ENCODE results near the gene CBR1. TPM values are rescaled to one million over a fixed set of nuclear protein-coding genes. Genes with fewer than 3 reads are reported as not detected.
"Not testable (repeated sequence)": the region's sequence is repeated elsewhere in the genome, so short reads cannot be mapped to it uniquely, and the experiment has no call there.

Gene CBR1
- total RNA-seq, 1 donor from 2014 or later, result 62.2 TPM

DNA sequence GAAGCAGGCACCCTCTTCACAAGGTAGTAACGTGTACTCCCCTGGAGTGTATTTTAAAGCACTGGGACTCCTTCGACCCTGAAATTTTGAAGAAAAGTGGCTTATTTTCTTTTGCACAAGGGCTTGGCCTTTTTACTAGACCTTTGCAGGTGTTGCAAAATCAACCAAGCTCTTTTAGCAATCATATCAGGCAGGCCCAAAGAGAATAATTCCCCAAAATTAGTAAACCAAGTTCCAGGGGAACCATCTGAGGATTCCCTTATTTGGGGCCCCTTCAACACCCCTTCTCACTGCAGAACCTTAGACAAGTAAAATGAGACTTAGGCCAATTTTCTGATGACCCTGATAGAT is 28.3 kb downstream of the CBR1 start:
- Mint-ChIP-seq H3K27me3 (ENCODE audit: low read depth) (no peaks in the 10 kb centered on the region), H3K4me1 (ENCODE audit: low read depth) (peaks cover 5% of the 10 kb centered on the region), H3K9me3 (peaks cover 13% of the 10 kb centered on the region), H3K27ac (no peak overlapping the region), H3K36me3 (ENCODE audit: low read depth) (peaks cover 6% of the 10 kb centered on the region), H3K4me3 (ENCODE audit: low read depth) (no peak overlapping the region)
- no peak for DNase-seq (ENCODE audit: low spot score)
- intact Hi-C loops (cut with micrococcal nuclease), result no loop called here

DNA sequence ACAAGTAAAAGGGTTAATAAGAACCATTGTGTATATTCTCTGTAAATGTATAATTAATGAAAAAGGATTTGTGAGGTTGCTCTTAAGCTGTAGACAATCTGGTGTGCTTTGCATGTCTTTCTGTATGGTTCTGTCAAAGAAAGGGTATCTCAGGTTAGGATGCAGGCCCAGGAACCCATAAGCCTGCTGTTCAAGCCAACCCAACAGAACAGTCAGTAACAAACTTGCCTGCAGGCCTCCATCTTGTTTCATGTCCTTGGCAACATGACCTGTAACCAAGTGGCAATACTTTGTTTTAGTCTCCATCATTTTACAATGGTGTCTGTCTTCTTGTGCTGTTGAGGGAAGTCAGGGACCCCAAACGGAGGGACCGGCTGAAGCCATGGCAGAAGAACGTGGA is 29.2 kb downstream of the CBR1 start:
- intact Hi-C loops (cut with micrococcal nuclease), result no loop called here
- H3K4me3 Mint-ChIP-seq (ENCODE audit: low read depth), result no peak overlapping the region
- peaks cover 5% of the 10 kb centered on the region for H3K4me1 Mint-ChIP-seq (ENCODE audit: low read depth)
- H3K27ac Mint-ChIP-seq, result no peak overlapping the region
- no peaks in the 10 kb centered on the region for H3K36me3 Mint-ChIP-seq (ENCODE audit: low read depth)
- peaks cover 5% of the 10 kb centered on the region for H3K9me3 Mint-ChIP-seq
- peaks cover 2% of the 10 kb centered on the region for H3K27me3 Mint-ChIP-seq (ENCODE audit: low read depth)
- DNase-seq (ENCODE audit: low spot score), result no peak

DNA sequence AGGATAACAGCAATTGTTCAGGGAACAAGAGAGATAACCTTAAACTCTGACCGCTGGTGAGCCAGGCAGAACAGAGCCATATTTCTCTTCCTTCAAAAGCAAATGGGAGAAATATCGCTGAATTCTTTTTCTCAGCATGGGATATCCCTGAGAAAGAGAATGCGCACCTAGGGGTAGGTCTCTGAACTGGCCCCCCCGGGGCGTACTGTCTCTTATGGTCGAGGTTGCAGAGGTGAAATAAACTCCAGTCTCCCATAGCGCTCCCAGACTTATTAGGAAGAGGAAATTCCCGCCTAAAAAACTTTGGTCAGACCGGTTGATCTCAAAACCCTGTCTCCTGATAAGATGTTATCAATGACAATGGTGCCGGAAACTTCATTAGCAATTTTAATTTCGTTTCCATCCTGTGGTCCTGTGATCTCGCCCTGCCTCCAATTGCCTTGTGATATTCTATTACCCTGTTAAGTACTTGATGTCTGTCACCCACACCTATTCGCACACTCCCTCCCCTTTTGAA is 29.9 kb downstream of the CBR1 start:
- H3K9me3 Mint-ChIP-seq; H3K36me3 Mint-ChIP-seq (ENCODE audit: low read depth): not testable (repeated sequence)

DNA sequence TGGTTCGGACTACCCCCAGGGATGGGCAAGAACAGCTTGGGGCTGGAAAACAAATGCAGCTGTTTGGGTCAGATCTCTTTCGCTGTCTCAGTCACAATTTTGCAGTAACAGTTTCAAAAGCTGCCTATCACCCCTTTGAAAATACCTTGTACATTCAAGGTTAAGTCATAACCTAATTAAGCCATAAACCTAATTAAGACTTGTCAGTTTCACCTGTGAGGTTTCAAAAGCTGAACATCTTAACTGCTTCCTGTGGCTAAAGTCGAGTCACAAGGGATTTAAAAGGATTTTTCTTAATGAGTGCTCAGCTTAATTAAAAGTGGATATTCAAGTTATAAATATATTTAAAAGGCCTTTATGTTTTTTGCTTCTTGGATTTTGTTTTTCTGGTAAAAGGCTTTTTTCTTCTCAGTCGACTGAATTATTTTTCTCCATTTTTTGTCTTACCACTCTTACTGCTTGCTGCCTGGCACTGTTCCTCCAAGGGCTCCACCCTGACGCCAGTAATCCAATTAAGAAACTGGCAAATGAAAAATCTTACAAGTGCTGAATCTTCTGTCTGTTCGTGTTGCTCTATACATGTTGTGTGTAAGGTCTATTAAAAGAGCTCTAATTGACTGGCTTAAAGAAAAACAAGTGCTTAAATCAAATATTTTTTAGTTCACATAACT is 31.3 kb downstream of the CBR1 start:
- H3K4me1 Mint-ChIP-seq (ENCODE audit: low read depth), result peaks cover 11% of the 10 kb centered on the region
- no peaks in the 10 kb centered on the region for H3K9me3 Mint-ChIP-seq
- intact Hi-C loops (cut with micrococcal nuclease), result no loop called here
- no peaks in the 10 kb centered on the region for H3K36me3 Mint-ChIP-seq (ENCODE audit: low read depth)
- H3K4me3 Mint-ChIP-seq (ENCODE audit: low read depth), result no peak overlapping the region
- no peak for DNase-seq (ENCODE audit: low spot score)
- no peak overlapping the region for H3K27ac Mint-ChIP-seq
- peaks cover 17% of the 10 kb centered on the region for H3K27me3 Mint-ChIP-seq (ENCODE audit: low read depth)

More for the DNA sequence above, 29.9 kb downstream of the CBR1 start:
- H3K27me3 Mint-ChIP-seq (ENCODE audit: low read depth); intact Hi-C loops (cut with micrococcal nuclease); H3K4me1 Mint-ChIP-seq (ENCODE audit: low read depth); H3K4me3 Mint-ChIP-seq (ENCODE audit: low read depth); DNase-seq (ENCODE audit: low spot score); H3K27ac Mint-ChIP-seq: not testable (repeated sequence)

DNA sequence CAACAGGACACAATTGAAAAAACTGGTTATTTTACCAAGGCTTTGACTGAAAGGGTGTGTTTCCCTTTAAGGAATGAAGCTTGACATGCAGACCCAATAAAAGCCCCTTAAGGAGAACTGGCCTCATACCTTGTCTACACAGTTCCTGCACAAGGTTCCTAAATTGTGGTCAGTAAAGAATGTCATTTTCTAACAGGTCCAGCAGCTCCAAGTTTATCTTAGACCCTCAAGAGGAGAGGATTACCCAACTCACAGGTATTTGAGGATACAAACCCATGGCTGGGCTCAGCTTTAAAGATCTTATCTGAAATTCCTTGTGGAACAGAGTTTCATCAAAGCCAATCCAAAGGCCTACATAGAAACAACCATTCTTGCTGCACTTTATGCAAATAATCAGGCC is 33.6 kb downstream of the CBR1 start:
- H3K27ac Mint-ChIP-seq, result no peak overlapping the region
- H3K4me3 Mint-ChIP-seq (ENCODE audit: low read depth), result no peak overlapping the region
- intact Hi-C loops (cut with micrococcal nuclease), result no loop called here
- no peak for DNase-seq (ENCODE audit: low spot score)
- no peaks in the 10 kb centered on the region for H3K36me3 Mint-ChIP-seq (ENCODE audit: low read depth)
- no peaks in the 10 kb centered on the region for H3K9me3 Mint-ChIP-seq
- peaks cover 11% of the 10 kb centered on the region for H3K4me1 Mint-ChIP-seq (ENCODE audit: low read depth)
- peaks cover 36% of the 10 kb centered on the region for H3K27me3 Mint-ChIP-seq (ENCODE audit: low read depth)

DNA sequence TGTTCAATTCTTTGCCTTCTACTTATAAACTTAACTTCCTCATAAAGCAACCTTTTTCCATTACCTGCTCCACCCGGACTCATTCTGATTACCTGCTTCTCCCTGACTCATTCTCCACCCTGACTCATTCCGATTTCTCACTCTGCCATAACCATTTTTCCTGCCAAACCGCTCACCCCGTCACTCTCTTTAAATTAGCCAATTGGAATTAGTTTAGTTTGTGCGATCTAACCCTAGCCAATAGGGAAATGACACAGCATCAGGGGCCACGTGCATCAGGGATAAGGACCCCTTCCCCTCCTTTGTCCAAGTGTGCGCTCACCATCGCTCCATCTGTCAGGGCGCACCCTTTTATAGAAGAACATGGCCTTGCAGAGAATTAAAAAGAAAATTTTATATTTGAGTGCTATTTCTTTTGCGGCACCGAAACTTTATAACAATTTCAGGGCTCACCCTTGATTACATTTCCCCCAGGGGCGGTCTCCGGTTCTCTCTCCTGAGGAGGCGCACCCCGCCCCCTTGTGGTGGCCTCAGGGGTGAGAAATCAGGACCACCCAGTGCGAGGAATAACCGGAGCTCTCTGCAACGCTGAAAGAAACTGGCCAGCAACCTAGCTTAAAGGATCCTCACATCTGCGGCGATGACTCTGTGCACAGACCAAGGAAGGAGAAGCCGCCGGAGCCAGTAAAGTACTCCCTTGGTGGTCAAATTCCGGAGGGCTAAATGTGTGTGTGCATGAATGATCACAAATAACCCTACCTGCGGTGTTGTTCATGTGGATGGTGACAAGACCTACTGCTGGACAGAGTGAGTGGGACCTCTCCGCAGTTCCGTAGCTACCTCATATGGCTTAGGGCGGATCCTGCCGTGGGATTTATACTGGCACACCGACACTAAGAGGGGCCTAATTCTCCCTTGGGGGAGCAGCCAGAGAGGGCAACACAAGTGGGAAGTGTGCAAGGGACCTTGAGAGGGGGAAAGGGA is 34.8 kb downstream of the CBR1 start:
- peaks cover 11% of the 10 kb centered on the region for H3K4me1 Mint-ChIP-seq (ENCODE audit: low read depth)
- no peaks in the 10 kb centered on the region for H3K9me3 Mint-ChIP-seq
- H3K4me3 Mint-ChIP-seq (ENCODE audit: low read depth), result peak overlapping the region; percentile 67
- intact Hi-C loops (cut with micrococcal nuclease), result loop anchor here (1.0 kb wide), 1 partner anchor 39 kb away; no protein-coding TSS in a partner anchor
- H3K36me3 Mint-ChIP-seq (ENCODE audit: low read depth), result no peaks in the 10 kb centered on the region
- H3K27me3 Mint-ChIP-seq (ENCODE audit: low read depth), result peaks cover 36% of the 10 kb centered on the region
- peak overlapping the region; percentile 54 for H3K27ac Mint-ChIP-seq
- DNase-seq (ENCODE audit: low spot score), result no peak

DNA sequence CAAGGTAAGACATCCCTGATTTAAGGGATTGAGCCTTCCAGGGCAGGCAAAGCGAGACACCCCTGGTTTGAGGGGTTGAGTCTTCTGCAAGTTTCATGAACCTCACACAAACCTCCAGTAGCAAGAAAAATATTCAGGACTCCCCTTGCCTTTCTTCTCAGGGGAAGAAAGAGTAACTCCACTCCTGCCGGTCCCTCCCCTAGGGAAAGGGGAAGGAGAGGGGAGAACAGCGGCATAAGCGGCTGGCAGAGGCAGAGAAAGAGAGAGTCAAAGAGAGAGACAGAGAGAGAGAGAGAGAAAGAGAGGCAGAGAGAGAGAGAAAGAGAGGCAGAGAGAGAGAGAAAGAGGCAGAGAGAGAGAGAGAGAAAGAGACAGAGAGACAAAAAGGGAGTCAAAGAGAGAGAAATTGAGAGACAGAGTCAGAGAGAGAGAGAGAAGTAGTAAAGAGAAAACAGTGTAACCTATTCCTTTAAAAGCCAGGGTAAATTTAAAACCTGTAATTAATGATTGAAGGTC is 35.6 kb downstream of the CBR1 start:
- intact Hi-C loops (cut with micrococcal nuclease), result no loop called here
- H3K4me3 Mint-ChIP-seq (ENCODE audit: low read depth), result peak overlapping the region; percentile 67

DNA sequence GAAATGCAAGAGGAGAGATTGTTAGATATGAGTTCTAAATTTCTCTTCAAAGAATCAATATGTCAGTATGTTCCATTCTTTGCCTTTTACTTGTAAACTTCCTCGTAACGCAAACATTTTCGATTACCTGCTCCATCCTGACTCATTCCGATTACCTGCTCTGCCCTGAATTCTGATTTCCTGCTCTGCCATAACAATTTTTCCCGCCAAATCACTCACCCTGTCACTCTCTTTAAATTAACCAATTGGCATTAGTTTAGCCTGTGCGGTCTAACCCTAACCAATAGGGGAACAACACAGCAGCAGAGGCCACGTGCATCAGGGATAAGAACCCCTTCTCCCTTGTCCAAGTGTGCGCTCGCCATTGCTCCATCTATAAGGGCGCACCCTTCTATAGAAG is 40.0 kb downstream of the CBR1 start:
- intact Hi-C loops (cut with micrococcal nuclease), result no loop called here
- H3K27ac Mint-ChIP-seq, result no peak overlapping the region
- no peak for DNase-seq (ENCODE audit: low spot score)
- H3K27me3 Mint-ChIP-seq (ENCODE audit: low read depth), result peaks cover 31% of the 10 kb centered on the region
- no peaks in the 10 kb centered on the region for H3K9me3 Mint-ChIP-seq
- no peaks in the 10 kb centered on the region for H3K36me3 Mint-ChIP-seq (ENCODE audit: low read depth)
- H3K4me1 Mint-ChIP-seq (ENCODE audit: low read depth), result peaks cover 9% of the 10 kb centered on the region
- H3K4me3 Mint-ChIP-seq (ENCODE audit: low read depth), result no peak overlapping the region

More for the DNA sequence above, 35.6 kb downstream of the CBR1 start:
- no peaks in the 10 kb centered on the region for H3K36me3 Mint-ChIP-seq (ENCODE audit: low read depth)
- peaks cover 39% of the 10 kb centered on the region for H3K27me3 Mint-ChIP-seq (ENCODE audit: low read depth)
- H3K27ac Mint-ChIP-seq, result no peak overlapping the region
- DNase-seq (ENCODE audit: low spot score), result no peak
- peaks cover 7% of the 10 kb centered on the region for H3K4me1 Mint-ChIP-seq (ENCODE audit: low read depth)
- no peaks in the 10 kb centered on the region for H3K9me3 Mint-ChIP-seq

DNA sequence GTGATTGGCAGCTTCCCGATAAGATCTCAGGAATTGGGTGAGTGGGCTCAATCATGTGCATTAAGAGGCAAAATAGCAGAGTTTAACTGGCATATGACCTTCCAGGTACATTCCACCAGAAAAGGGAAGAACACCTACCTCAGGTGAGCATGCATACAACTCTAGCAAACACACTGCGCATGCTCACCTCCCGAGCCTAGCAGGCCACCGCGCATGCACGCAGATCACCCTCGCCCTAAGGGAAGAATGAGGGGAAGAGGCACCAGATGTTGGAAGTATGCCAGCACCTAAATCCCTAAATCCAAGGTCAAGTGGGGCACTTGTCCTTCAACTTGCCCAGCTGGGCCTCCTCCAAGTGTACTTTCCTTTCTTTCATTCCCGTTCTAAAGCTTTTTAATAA is 41.4 kb downstream of the CBR1 start:
- H3K27ac Mint-ChIP-seq, result no peak overlapping the region
- no peak overlapping the region for H3K4me3 Mint-ChIP-seq (ENCODE audit: low read depth)
- H3K4me1 Mint-ChIP-seq (ENCODE audit: low read depth), result peaks cover 9% of the 10 kb centered on the region
- no peaks in the 10 kb centered on the region for H3K9me3 Mint-ChIP-seq
- H3K36me3 Mint-ChIP-seq (ENCODE audit: low read depth), result no peaks in the 10 kb centered on the region
- no peak for DNase-seq (ENCODE audit: low spot score)
- H3K27me3 Mint-ChIP-seq (ENCODE audit: low read depth), result peaks cover 21% of the 10 kb centered on the region
- intact Hi-C loops (cut with micrococcal nuclease), result no loop called here

DNA sequence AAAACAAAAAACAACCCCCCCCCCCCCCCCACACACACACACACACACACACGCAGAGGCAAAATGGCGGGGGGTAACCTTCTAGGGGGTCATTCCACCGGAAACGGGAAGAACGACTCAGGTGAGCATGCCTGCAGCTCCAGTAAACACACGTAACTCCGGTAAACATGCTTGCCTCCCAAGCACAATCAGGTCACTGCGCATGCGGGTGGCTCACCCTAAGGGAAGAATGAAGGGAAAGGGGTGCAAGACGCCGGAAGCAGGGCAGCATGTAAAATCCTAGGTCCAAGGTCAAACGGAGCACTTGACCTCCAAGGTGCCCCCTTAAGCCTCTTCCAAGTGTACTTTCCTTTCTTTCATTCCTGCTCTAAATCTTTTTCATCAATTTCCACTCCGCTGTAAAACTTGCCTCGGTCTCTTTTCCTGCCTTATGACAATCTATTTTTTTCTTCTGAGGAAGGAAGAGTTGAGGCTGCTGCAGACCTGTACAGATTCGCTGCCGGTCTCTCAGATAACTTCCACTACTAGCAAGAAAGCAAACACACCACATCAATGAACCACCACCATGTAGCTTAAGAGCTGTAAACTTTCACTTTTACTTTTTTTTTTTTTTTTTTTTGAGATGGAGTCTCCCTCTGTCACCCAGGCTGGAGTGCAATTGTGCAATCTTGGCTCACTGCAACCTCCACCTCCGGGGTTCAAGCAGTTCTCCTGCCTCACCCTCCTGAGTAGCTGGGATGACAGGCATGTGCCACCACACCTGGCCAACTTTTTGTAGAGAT is 44.0 kb downstream of the CBR1 start:
- Mint-ChIP-seq H3K27me3 (ENCODE audit: low read depth) (peaks cover 3% of the 10 kb centered on the region), H3K4me3 (ENCODE audit: low read depth) (peak overlapping the region; percentile 76), H3K36me3 (ENCODE audit: low read depth) (no peaks in the 10 kb centered on the region), H3K27ac (peak overlapping the region; percentile 88), H3K4me1 (ENCODE audit: low read depth) (peaks cover 9% of the 10 kb centered on the region), H3K9me3 (no peaks in the 10 kb centered on the region)
- intact Hi-C loops (cut with micrococcal nuclease), result no loop called here
- peak; percentile 47 for DNase-seq (ENCODE audit: low spot score)

DNA sequence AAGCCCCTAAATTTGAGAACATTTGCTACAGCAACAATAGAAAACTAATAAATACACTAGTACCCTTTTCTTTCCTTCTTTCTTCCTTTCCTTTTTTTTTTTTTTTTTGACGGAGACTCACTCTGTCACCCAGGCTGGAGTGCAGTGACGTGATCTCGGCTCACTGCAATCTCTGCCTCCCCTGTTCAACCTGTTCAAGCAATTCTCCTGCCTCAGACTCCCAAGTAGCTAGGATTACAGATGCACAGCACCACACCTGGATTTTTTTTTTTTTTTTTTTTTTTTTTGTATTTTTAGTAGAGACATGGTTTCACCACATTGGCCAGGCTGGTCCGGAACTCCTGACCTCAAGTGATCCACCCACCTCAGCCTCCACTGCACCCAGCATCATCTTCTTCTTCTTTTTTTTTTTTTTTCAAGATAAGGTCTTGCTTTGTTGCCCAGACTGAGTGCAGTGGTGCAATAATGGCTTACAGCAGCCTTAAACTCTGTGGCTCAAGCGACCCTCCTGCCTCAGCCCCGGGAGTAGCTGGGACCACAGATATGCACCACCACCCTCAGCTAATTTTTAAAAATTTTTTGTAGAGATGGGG is 45.4 kb downstream of the CBR1 start:
- no peaks in the 10 kb centered on the region for H3K9me3 Mint-ChIP-seq
- DNase-seq (ENCODE audit: low spot score), result no peak
- no peak overlapping the region for H3K27ac Mint-ChIP-seq
- intact Hi-C loops (cut with micrococcal nuclease), result no loop called here
- no peaks in the 10 kb centered on the region for H3K36me3 Mint-ChIP-seq (ENCODE audit: low read depth)
- H3K27me3 Mint-ChIP-seq (ENCODE audit: low read depth), result no peaks in the 10 kb centered on the region
- H3K4me3 Mint-ChIP-seq (ENCODE audit: low read depth), result no peak overlapping the region
- H3K4me1 Mint-ChIP-seq (ENCODE audit: low read depth), result peaks cover 9% of the 10 kb centered on the region

DNA sequence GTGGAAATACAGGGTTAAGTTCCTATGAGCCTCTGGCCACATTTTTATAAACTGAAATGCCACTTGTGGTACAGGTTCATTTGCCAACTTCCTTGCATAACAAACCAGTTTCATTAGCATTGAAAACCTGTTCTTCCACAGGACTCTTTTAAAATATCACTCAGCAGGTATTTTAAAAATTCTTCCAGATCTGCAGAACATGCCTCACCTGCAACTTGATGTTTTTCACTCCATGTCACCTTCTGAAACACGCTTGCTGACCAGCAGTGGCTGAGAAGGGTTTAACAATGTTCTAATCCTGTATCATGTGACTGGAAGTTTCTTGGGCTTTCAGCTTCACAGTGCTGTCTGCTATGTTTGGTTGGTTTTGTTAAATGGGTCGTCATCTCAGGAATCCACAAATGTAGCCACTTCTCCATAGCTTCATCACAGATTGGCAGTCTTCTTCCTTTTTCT is 47.5 kb downstream of the CBR1 start:
- Mint-ChIP-seq H3K36me3 (ENCODE audit: low read depth) (no peaks in the 10 kb centered on the region), H3K4me3 (ENCODE audit: low read depth) (no peak overlapping the region), H3K4me1 (ENCODE audit: low read depth) (peaks cover 9% of the 10 kb centered on the region), H3K27ac (no peak overlapping the region), H3K9me3 (no peaks in the 10 kb centered on the region), H3K27me3 (ENCODE audit: low read depth) (no peaks in the 10 kb centered on the region)
- no peak for DNase-seq (ENCODE audit: low spot score)
- intact Hi-C loops (cut with micrococcal nuclease), result no loop called here

Data from activated T-helper 2 cell treated with anti-CD3 and anti-CD28 coated beads, Interferon-gamma antibody, Interleukin-2, Interleukin-4, amounts not matched to agents 10 μg/mL and 5 μg/mL and 100 μg/mL, durations not matched to agents 14 hours and 24 hours and 36 hours (primary cell).